PC-9 (cell line): ENCODE measurements around the gene SLC9C1. TPM values are rescaled to one million over a fixed set of nuclear protein-coding genes. Genes with fewer than 3 reads are reported as not detected.
A peak's percentile ranks its signal among the peaks of the same experiment; 100 is the strongest.

Source experiments
- BruUV-seq: library from RNA; stranded (reverse); fragments of 400-500 nt; replicated peaks from 2 replicates; lab custom pipeline; 2021; lab: Mats Ljungman, UMichigan
- CTCF ChIA-PET: fragments of 300-600 bp; sonication (Branson Sonifier 250); formaldehyde crosslinking; loops from one replicate; lab custom pipeline; 2022; ENCODE audit warnings: antibody characterized with exemption; lab: Charles Lee
- POLR2A ChIA-PET: fragments of 300-600 bp; sonication (Branson Sonifier 250); formaldehyde crosslinking; loops from one replicate; lab custom pipeline; 2022; ENCODE audit warnings: antibody characterized with exemption; ENCODE audit not compliant: unreplicated experiment; lab: Charles Lee
- DNase-seq, 2 experiments: peaks; one replicate each; pipeline versions ENCODE4 v3.0.0 to v3.0.0-alpha.2; 2015 to 2022; ENCODE audit warnings: mixed read lengths in 1 of 2
- H2AFZ ChIP-seq: fragments of 200-600 bp; sonication (generic); 2 replicates; pipeline ENCODE4 v1.8.1; 2017; ENCODE audit warnings: antibody characterized with exemption
- H3F3A ChIP-seq: fragments of 200-600 bp; sonication (generic); 2 replicates; pipeline ENCODE4 v1.8.1; 2017; ENCODE audit warnings: antibody characterized with exemption, mild to moderate bottlenecking, low read depth; ENCODE audit not compliant: insufficient read depth
- H3K27ac ChIP-seq: fragments of 200-600 bp; sonication (generic); 2 replicates; pipeline ENCODE4 v1.6.1; 2016; ENCODE audit warnings: mixed run types
- H3K27me3 ChIP-seq: fragments of 200-600 bp; sonication (generic); 2 replicates; pipeline ENCODE4 v1.6.1; 2016; ENCODE audit warnings: low read depth, mixed run types; ENCODE audit not compliant: insufficient read depth
- H3K36me3 ChIP-seq: fragments of 200-600 bp; sonication (generic); 2 replicates; pipeline ENCODE4 v1.6.1; 2016; ENCODE audit warnings: low read depth, mixed run types
- H3K4me1 ChIP-seq: fragments of 200-600 bp; sonication (generic); replicated peaks from 2 replicates; pipeline ENCODE4 v1.6.1; 2016; ENCODE audit warnings: mixed run types; ENCODE audit not compliant: insufficient read depth
- H3K4me2 ChIP-seq: fragments of 200-600 bp; sonication (generic); 2 replicates; pipeline ENCODE4 v1.6.1; 2017; ENCODE audit warnings: mixed run types
- H3K4me3 ChIP-seq: fragments of 200-600 bp; sonication (generic); 2 replicates; pipeline ENCODE4 v1.6.1; 2016; ENCODE audit warnings: mixed run types
- H3K79me2 ChIP-seq: fragments of 200-600 bp; sonication (generic); 2 replicates; pipeline ENCODE4 v1.6.1; 2017; ENCODE audit warnings: low read depth, mixed run types
- H3K9me2 ChIP-seq: fragments of 200-600 bp; sonication (generic); 2 replicates; pipeline ENCODE4 v1.8.1; 2017; ENCODE audit warnings: mild to moderate bottlenecking; ENCODE audit not compliant: insufficient read depth
- H3K9me3 ChIP-seq: fragments of 200-600 bp; sonication (generic); 2 replicates; pipeline ENCODE4 v1.8.1; 2016; ENCODE audit warnings: low read depth; ENCODE audit not compliant: insufficient read depth
- H4K20me1 ChIP-seq: fragments of 200-600 bp; sonication (generic); 2 replicates; pipeline ENCODE4 v1.8.1; 2017; ENCODE audit not compliant: insufficient read depth
- CTCF ChIP-seq: fragments of 200-600 bp; sonication (generic); conservative IDR thresholded peaks from 2 replicates; pipeline ENCODE4 v1.6.1; 2017; ENCODE audit warnings: mixed run types, antibody characterized with exemption, mild to moderate bottlenecking, moderate library complexity
- EZH2 ChIP-seq: fragments of 200-600 bp; sonication (generic); IDR thresholded peaks from 2 replicates; pipeline ENCODE4 v1.8.0; 2017; ENCODE audit warnings: antibody characterized with exemption, low read depth
- intact Hi-C: fragments of 100-400 bp; cut with micrococcal nuclease; formaldehyde crosslinking; loops from one replicate; pipeline ENCODE4 v1.10.0; 2022; ENCODE audit not compliant: unreplicated experiment
- total RNA-seq: library from RNA; stranded (reverse); gene quantifications from 2 replicates; pipeline ENCODE4 v1.2.3, GENCODE V29; 2021

SLC9C1 gene
- total RNA-seq, 1 experiment from 2014 or later, result not detected

GRCh38 chr3:112128843-112129727, 164.9 kb downstream of the SLC9C1 start:
- ChIA-PET CTCF (interaction anchor here (1.4 kb wide), 1 partner anchor 17 kb away, joined by 7 read pairs; no protein-coding TSS in a partner anchor), POLR2A (interaction anchor here (0.6 kb wide), 1 partner anchor 151 kb away, joined by 9 read pairs; no protein-coding TSS in a partner anchor)
- Histone ChIP-seq H4K20me1 (no peaks in the 10 kb centered on the region), H3K4me1 (peaks cover 36% of the 10 kb centered on the region), H2AFZ (0 out of 2 replicates have a peak overlapping the region, but pooled peaks have one; percentile 0), H3K27ac (peak overlapping the region; percentile 53), H3F3A (peaks cover 15% of the 10 kb centered on the region), H3K4me2 (peak overlapping the region; percentile 44), H3K4me3 (no peak overlapping the region), H3K36me3 (no peaks in the 10 kb centered on the region), H3K27me3 (no peaks in the 10 kb centered on the region), H3K79me2 (no peaks in the 10 kb centered on the region), H3K9me3 (no peaks in the 10 kb centered on the region), H3K9me2 (no peaks in the 10 kb centered on the region)
- TF ChIP-seq EZH2 (no peak), CTCF (no peak)
- intact Hi-C loops, result loop anchor here (1.0 kb wide), 1 partner anchor 43 kb away; the partner anchor contains the start of gene C3orf52
- BruUV-seq, result no TSS peak
- DNase-seq, result peak; percentile 39 to 90

GRCh38 chr3:112127522-112128494, 166.2 kb downstream of the SLC9C1 start:
- peaks cover 36% of the 10 kb centered on the region for H3K4me1 ChIP-seq
- H3K27ac ChIP-seq, result peak overlapping the region; percentile 23
- no peaks in the 10 kb centered on the region for H3K9me3 ChIP-seq
- H3K9me2 ChIP-seq, result no peaks in the 10 kb centered on the region
- H4K20me1 ChIP-seq, result no peaks in the 10 kb centered on the region
- H3K4me2 ChIP-seq, result peak overlapping the region; percentile 44; the same call in 1 of the 2 replicates
- no TSS peak for BruUV-seq
- ChIA-PET CTCF (interaction anchor here (1.4 kb wide), 1 partner anchor 16 kb away, joined by 3 read pairs; no protein-coding TSS in a partner anchor), POLR2A (no interaction called here)
- no peaks in the 10 kb centered on the region for H3K36me3 ChIP-seq
- peaks cover 15% of the 10 kb centered on the region for H3F3A ChIP-seq
- intact Hi-C loops, result no loop called here
- DNase-seq, result no peak
- H3K27me3 ChIP-seq, result no peaks in the 10 kb centered on the region
- H3K4me3 ChIP-seq, result no peak overlapping the region
- H2AFZ ChIP-seq, result no peak overlapping the region
- no peaks in the 10 kb centered on the region for H3K79me2 ChIP-seq
- no peak for TF ChIP-seq EZH2
- TF ChIP-seq CTCF, result no peak

GRCh38 chr3:112126511-112126911, 167.5 kb downstream of the SLC9C1 start:
- H3K4me1 ChIP-seq, result peaks cover 36% of the 10 kb centered on the region
- no peak overlapping the region for H3K27ac ChIP-seq
- H3K4me3 ChIP-seq, result no peak overlapping the region
- DNase-seq, result peak; percentile 10 to 68
- intact Hi-C loops, result no loop called here
- H3K27me3 ChIP-seq, result no peaks in the 10 kb centered on the region
- no peak overlapping the region; the same call in 1 of the 2 replicates for H3K4me2 ChIP-seq
- H2AFZ ChIP-seq, result no peak overlapping the region
- ChIA-PET CTCF (interaction anchor here (0.7 to 1.4 kb wide), 2 partner anchors 11 to 15 kb away, joined by 3 to 4 read pairs; no protein-coding TSS in a partner anchor), POLR2A (no interaction called here)
- TF ChIP-seq EZH2, result no peak
- no peak for TF ChIP-seq CTCF
- peaks cover 15% of the 10 kb centered on the region for H3F3A ChIP-seq
- H3K36me3 ChIP-seq, result no peaks in the 10 kb centered on the region
- H3K79me2 ChIP-seq, result no peaks in the 10 kb centered on the region
- no peaks in the 10 kb centered on the region for H4K20me1 ChIP-seq
- BruUV-seq, result no TSS peak
- H3K9me3 ChIP-seq, result no peaks in the 10 kb centered on the region
- no peaks in the 10 kb centered on the region for H3K9me2 ChIP-seq
